Nephron progenitor cell (in vitro differentiated cells): Measurements from ENCODE around the gene RBBP6.
A peak's percentile ranks its signal among the peaks of the same experiment; 100 is the strongest.

ENCODE experiments used
- DNase-seq: peaks from one replicate; pipeline ENCODE4 v3.0.0; 2021
- H3K27ac Mint-ChIP-seq: 2 replicates; pipeline ENCODE4 v1.8.0; 2021; ENCODE audit warnings: mild to moderate bottlenecking, moderate library complexity, mixed read lengths
- H3K27me3 Mint-ChIP-seq: 2 replicates; pipeline ENCODE4 v1.8.0; 2021; ENCODE audit warnings: mild to moderate bottlenecking, low read depth, mixed read lengths; ENCODE audit not compliant: poor library complexity
- H3K36me3 Mint-ChIP-seq: 2 replicates; pipeline ENCODE4 v1.8.0; 2021; ENCODE audit warnings: low read depth, mixed read lengths
- H3K4me1 Mint-ChIP-seq: 2 replicates; pipeline ENCODE4 v1.8.0; 2021; ENCODE audit warnings: mixed read lengths
- H3K4me3 Mint-ChIP-seq: 2 replicates; pipeline ENCODE4 v1.8.0; 2021; ENCODE audit warnings: mild to moderate bottlenecking, moderate library complexity, mixed read lengths
- H3K9me3 Mint-ChIP-seq: 2 replicates; pipeline ENCODE4 v1.8.0; 2021; ENCODE audit warnings: mild to moderate bottlenecking, moderate library complexity, mixed read lengths
- CTCF ChIP-seq: fragments of 200-600 bp; sonication (generic); IDR thresholded peaks from 2 replicates; pipeline ENCODE4 v1.5.0; 2021; ENCODE audit warnings: antibody characterized with exemption

RBBP6 gene

GRCh38 chr16:24518498-24518897, 20.9 kb upstream of the RBBP6 start:
- H3K4me1 Mint-ChIP-seq, result peaks cover 7% of the 10 kb centered on the region
- no peak for TF ChIP-seq CTCF
- no peak overlapping the region for H3K27ac Mint-ChIP-seq
- H3K36me3 Mint-ChIP-seq, result no peaks in the 10 kb centered on the region
- no peak overlapping the region for H3K4me3 Mint-ChIP-seq
- peaks cover 16% of the 10 kb centered on the region for H3K27me3 Mint-ChIP-seq
- DNase-seq, result no peak
- H3K9me3 Mint-ChIP-seq, result no peaks in the 10 kb centered on the region

GRCh38 chr16:24520983-24521382, 18.4 kb upstream of the RBBP6 start:
- H3K36me3 Mint-ChIP-seq, result no peaks in the 10 kb centered on the region
- H3K4me1 Mint-ChIP-seq, result peaks cover 20% of the 10 kb centered on the region
- TF ChIP-seq CTCF, result no peak
- no peak overlapping the region for H3K4me3 Mint-ChIP-seq
- no peaks in the 10 kb centered on the region for H3K9me3 Mint-ChIP-seq
- H3K27ac Mint-ChIP-seq, result no peak overlapping the region
- DNase-seq, result no peak
- H3K27me3 Mint-ChIP-seq, result peaks cover 7% of the 10 kb centered on the region

- TF ChIP-seq CTCF, result no peak
- H3K9me3 Mint-ChIP-seq, result no peaks in the 10 kb centered on the region
- H3K4me1 Mint-ChIP-seq, result peaks cover 20% of the 10 kb centered on the region
- H3K36me3 Mint-ChIP-seq, result no peaks in the 10 kb centered on the region
- DNase-seq, result no peak
- H3K4me3 Mint-ChIP-seq, result no peak overlapping the region
- H3K27me3 Mint-ChIP-seq, result peaks cover 3% of the 10 kb centered on the region
- no peak overlapping the region for H3K27ac Mint-ChIP-seq
Observed at GRCh38 chr16:24522751-24523150, 16.6 kb upstream of the RBBP6 start.

GRCh38 chr16:24523569-24523968, 15.8 kb upstream of the RBBP6 start:
- peak; percentile 26 for DNase-seq
- H3K4me3 Mint-ChIP-seq, result no peak overlapping the region
- H3K9me3 Mint-ChIP-seq, result no peaks in the 10 kb centered on the region
- H3K27ac Mint-ChIP-seq, result no peak overlapping the region
- TF ChIP-seq CTCF, result no peak
- peaks cover 20% of the 10 kb centered on the region for H3K4me1 Mint-ChIP-seq
- no peaks in the 10 kb centered on the region for H3K36me3 Mint-ChIP-seq
- peaks cover 3% of the 10 kb centered on the region for H3K27me3 Mint-ChIP-seq

GRCh38 chr16:24524855-24525677, 14.3 kb upstream of the RBBP6 start:
- Mint-ChIP-seq H3K36me3 (no peaks in the 10 kb centered on the region), H3K9me3 (no peaks in the 10 kb centered on the region), H3K27me3 (no peaks in the 10 kb centered on the region), H3K27ac (no peak overlapping the region), H3K4me3 (no peak overlapping the region), H3K4me1 (peaks cover 20% of the 10 kb centered on the region)
- no peak for TF ChIP-seq CTCF
- DNase-seq, result no peak

- Mint-ChIP-seq H3K27me3 (no peaks in the 10 kb centered on the region), H3K36me3 (no peaks in the 10 kb centered on the region), H3K9me3 (no peaks in the 10 kb centered on the region), H3K4me1 (peaks cover 20% of the 10 kb centered on the region), H3K27ac (no peak overlapping the region), H3K4me3 (no peak overlapping the region)
- TF ChIP-seq CTCF, result no peak
- DNase-seq, result no peak
Observed at GRCh38 chr16:24525970-24526559, 13.3 kb upstream of the RBBP6 start.
